Brain microvascular endothelial cell (primary cell): Measurements from ENCODE around the gene GRIN2D.

Experiments
- DNase-seq: peaks from one replicate; pipeline ENCODE4 v3.0.0-alpha.2; 2020
- H3K27ac ChIP-seq: fragments of 250-450 bp; sonication (Bioruptor Pico); 2 replicates; pipeline ENCODE4 v1.5.1; 2020; ENCODE audit warnings: mild to moderate bottlenecking, moderate library complexity
- H3K27me3 ChIP-seq: fragments of 250-450 bp; sonication (Bioruptor Pico); replicated peaks from 2 replicates; pipeline ENCODE4 v1.5.1; 2020; ENCODE audit warnings: mild to moderate bottlenecking
- H3K36me3 ChIP-seq: fragments of 250-450 bp; sonication (Bioruptor Pico); replicated peaks from 2 replicates; pipeline ENCODE4 v1.5.1; 2020; ENCODE audit warnings: mild to moderate bottlenecking
- H3K4me3 ChIP-seq: 2 replicates; pipeline ENCODE4 v1.5.1; 2011; ENCODE audit warnings: low read depth, mild to moderate bottlenecking, control low read depth, low read length, moderate library complexity
- CTCF ChIP-seq: IDR thresholded peaks from 2 replicates; pipeline ENCODE4 v1.5.1; 2011; ENCODE audit warnings: low read depth, mild to moderate bottlenecking, moderate library complexity, low read length, control low read depth, inconsistent platforms; ENCODE audit errors: missing control alignments
- in situ Hi-C: cut with HindIII; loops from 2 replicates; pipeline ENCODE4 v1.10.0; 2017; ENCODE audit warnings: low sequenced_read_pairs, low pct_ligation_motif_present

GRIN2D gene

GRCh38 chr19:48393559-48394330 is at the start of gene GRIN2D:
Gene GRIN2D, plus strand, starts transcription at chr19:48393668. Its CDS starts 4,725 bp downstream, at chr19:48398393.
- in situ Hi-C loops: no loop called here
- no peak for DNase-seq
- Histone ChIP-seq H3K27me3 (peaks cover 8% of the 10 kb centered on the region), H3K36me3 (peaks cover 6% of the 10 kb centered on the region), H3K27ac (no peak within 1 kb of the TSS), H3K4me3 (peak within 1 kb of the TSS; percentile 15)
- peak; percentile 7 for TF ChIP-seq CTCF

GRCh38 chr19:48344892-48345291 is 48.6 kb upstream of the GRIN2D start:
- H3K27ac ChIP-seq: no peak overlapping the region
- no peaks in the 10 kb centered on the region for H3K27me3 ChIP-seq
- H3K4me3 ChIP-seq: no peak overlapping the region
- DNase-seq: no peak
- no peaks in the 10 kb centered on the region for H3K36me3 ChIP-seq
- in situ Hi-C loops: no loop called here
- TF ChIP-seq CTCF: no peak

DNA sequence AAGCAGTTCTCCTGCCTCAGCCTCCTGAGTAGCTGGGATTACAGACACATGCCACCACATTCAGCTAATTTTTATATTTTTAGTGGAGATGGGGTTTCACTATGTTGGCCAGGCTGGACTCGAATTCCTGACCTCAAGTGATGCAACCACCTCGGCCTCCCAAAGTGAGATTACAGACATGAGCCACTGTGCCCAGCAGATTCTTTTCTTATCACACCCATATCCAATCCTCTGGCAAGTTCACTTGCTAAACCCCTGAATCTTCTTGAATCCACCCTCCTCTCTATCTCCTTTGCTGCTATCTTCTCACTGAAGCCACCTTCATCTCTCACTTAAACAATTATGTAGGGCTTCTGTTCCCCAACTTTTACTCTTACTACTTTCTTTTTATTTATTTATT is 47.3 kb upstream of the GRIN2D start:
- no peaks in the 10 kb centered on the region for H3K27me3 ChIP-seq
- no peak for DNase-seq
- in situ Hi-C loops: no loop called here
- TF ChIP-seq CTCF: no peak
- no peak overlapping the region for H3K4me3 ChIP-seq
- no peak overlapping the region for H3K27ac ChIP-seq
- no peaks in the 10 kb centered on the region for H3K36me3 ChIP-seq

DNA sequence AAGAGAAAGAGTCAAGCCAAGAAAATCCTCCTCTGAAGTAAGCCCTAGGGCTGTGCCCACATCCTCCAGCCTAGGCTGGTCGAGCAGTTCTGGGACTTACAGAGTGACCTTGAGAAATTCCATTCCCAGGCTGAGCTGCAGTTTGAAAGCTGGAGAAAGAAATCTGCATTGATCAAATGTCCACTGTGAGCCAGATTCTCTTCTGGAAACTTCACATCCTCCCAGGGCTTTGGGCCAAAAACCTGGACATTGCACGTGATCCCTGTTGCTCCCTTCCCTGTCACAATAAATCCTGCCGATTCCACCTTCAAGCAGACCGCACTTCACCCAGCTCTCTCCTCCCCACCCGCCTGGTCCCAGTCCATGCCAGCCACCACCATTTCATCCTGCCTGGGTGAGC is 45.4 kb upstream of the GRIN2D start:
- no peaks in the 10 kb centered on the region for H3K27me3 ChIP-seq
- in situ Hi-C loops: no loop called here
- H3K27ac ChIP-seq: no peak overlapping the region
- no peak overlapping the region for H3K4me3 ChIP-seq
- TF ChIP-seq CTCF: no peak
- no peak for DNase-seq
- H3K36me3 ChIP-seq: no peaks in the 10 kb centered on the region

DNA sequence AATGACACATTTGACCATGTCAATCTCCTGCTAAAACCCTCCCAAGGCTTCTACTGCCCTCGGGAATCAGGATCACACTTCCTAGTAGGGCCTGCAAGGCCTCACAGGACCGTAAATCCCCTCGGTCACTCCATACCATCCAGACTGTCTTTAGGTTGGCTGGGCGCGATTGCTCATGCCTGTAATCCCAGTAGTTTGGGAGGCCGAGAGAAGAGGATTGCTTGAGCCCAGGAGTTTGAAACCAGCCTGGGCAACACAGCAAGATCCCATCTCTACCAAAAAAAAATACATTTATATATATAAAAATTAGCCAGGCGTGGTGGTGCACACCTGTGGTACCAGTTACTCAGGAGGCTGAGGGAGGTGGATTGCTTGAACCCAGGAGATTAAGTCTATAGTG is 44.7 kb upstream of the GRIN2D start:
- DNase-seq: no peak
- in situ Hi-C loops: no loop called here
- no peak overlapping the region for H3K4me3 ChIP-seq
- H3K27me3 ChIP-seq: no peaks in the 10 kb centered on the region
- H3K27ac ChIP-seq: no peak overlapping the region
- no peak for TF ChIP-seq CTCF
- no peaks in the 10 kb centered on the region for H3K36me3 ChIP-seq

DNA sequence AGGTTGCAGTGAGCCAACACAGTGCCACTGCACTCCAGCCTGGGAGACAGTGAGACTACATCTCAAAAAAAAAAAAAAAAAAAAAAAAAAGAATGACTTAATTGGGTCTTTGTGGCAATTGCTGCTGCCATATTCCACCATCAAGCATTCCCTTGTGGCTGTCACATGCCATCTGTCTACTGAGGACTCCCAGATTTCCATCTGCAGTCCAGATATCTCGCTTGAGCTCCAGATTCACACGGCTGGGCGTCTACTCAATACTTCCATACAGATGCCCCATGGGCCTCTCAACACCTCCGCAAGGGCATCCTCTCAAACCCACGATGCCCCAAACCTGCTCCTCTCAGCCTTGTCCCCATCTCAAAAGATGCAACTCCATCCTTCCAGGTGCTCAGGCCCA is 42.6 kb upstream of the GRIN2D start:
- in situ Hi-C loops: no loop called here
- TF ChIP-seq CTCF: no peak
- DNase-seq: no peak
- no peaks in the 10 kb centered on the region for H3K27me3 ChIP-seq
- no peak overlapping the region for H3K4me3 ChIP-seq
- no peak overlapping the region for H3K27ac ChIP-seq
- no peaks in the 10 kb centered on the region for H3K36me3 ChIP-seq
